ENCODE data around the gene PLXNA4.

GRCh38 chr7:132080967-132081668 lies 495.2 kb downstream of the PLXNA4 start:
- TF ChIP-seq CTCF (IDR thresholded peaks at IDR 0.05), result no peak
- peak; percentile 28 to 78 (median 64) for TF ChIP-seq POLR2AphosphoS5 (IDR thresholded peaks at IDR 0.05)

All from stomach (tissue), 4 donors.